H1 (cell line): ENCODE data around the gene LAMP5. TPM values are rescaled to one million over a fixed set of nuclear protein-coding genes. Genes with fewer than 3 reads are reported as not detected.
A peak's percentile ranks its signal among the peaks of the same experiment; 100 is the strongest.

Source experiments
- CTCF ChIA-PET: fragments of 300-600 bp; sonication (Branson Sonifier 250); formaldehyde crosslinking; loops from one replicate; lab custom pipeline; 2021; ENCODE audit not compliant: partially characterized antibody; lab: Charles Lee
- POLR2A ChIA-PET: fragments of 300-600 bp; sonication (Branson Sonifier 250); formaldehyde crosslinking; loops from one replicate; lab custom pipeline; 2021; ENCODE audit warnings: inconsistent platforms; ENCODE audit not compliant: partially characterized antibody; lab: Charles Lee
- DNase-seq, 2 experiments: peaks; one replicate each; pipeline versions ENCODE4 v3.0.0 to v3.0.0-alpha.2; 2010 to 2022; ENCODE audit warnings: low spot score in 2 of 2, low read depth in 1 of 2, mixed read lengths in 1 of 2
- FAIRE-seq: peaks from 2 replicates; lab custom pipeline; 2011; peaks lifted over from hg19 to GRCh38; lab: Jason Lieb, UNC
- H2AFZ ChIP-seq: 2 replicates; pipeline ENCODE4 v1.8.1; 2012; ENCODE audit warnings: low read length, inconsistent platforms
- H2AK5ac ChIP-seq: 2 replicates; pipeline ENCODE4 v1.6.1; 2013; ENCODE audit warnings: low read depth, low read length
- H2BK120ac ChIP-seq: replicated peaks from 2 replicates; pipeline ENCODE3; 2013; ENCODE audit warnings: low read depth, low read length, inconsistent platforms
- H2BK12ac ChIP-seq: 2 replicates; pipeline ENCODE4 v1.6.1; 2013; ENCODE audit warnings: low read depth, low read length
- H2BK15ac ChIP-seq: 2 replicates; pipeline ENCODE4 v1.6.1; 2013; ENCODE audit warnings: low read length
- H2BK20ac ChIP-seq: 2 replicates; pipeline ENCODE4 v1.6.1; 2013; ENCODE audit warnings: low read length
- H2BK5ac ChIP-seq: 2 replicates; pipeline ENCODE4 v1.6.1; 2013; ENCODE audit warnings: low read depth, low read length
- H3K14ac ChIP-seq: 2 replicates; pipeline ENCODE4 v1.6.1; 2013; ENCODE audit warnings: inconsistent platforms; ENCODE audit not compliant: insufficient read length
- H3K18ac ChIP-seq: 2 replicates; pipeline ENCODE4 v1.6.1; 2013; ENCODE audit warnings: low read length; ENCODE audit errors: extremely low read depth
- H3K23ac ChIP-seq: 2 replicates; pipeline ENCODE4 v1.6.1; 2013; ENCODE audit warnings: inconsistent platforms; ENCODE audit not compliant: insufficient read length
- H3K23me2 ChIP-seq: 2 replicates; pipeline ENCODE4 v1.6.1; 2013; ENCODE audit warnings: low read depth, low read length
- H3K27ac ChIP-seq: 2 replicates; pipeline ENCODE4 v1.6.1; 2011; ENCODE audit warnings: low read depth, low read length, inconsistent platforms
- H3K27me3 ChIP-seq, 4 experiments: replicated peaks in 1 of 4; 1 replicate in 1 of 4; 2 replicates in 3 of 4; pipeline versions ENCODE4 v1.6.1 to v1.8.1; 2011 to 2013; ENCODE audit warnings: low read length in 3 of 4, mild to moderate bottlenecking in 3 of 4, inconsistent platforms in 2 of 4, mixed read lengths in 2 of 4, moderate library complexity in 1 of 4; ENCODE audit not compliant: control insufficient read depth in 3 of 4, insufficient read depth in 3 of 4; ENCODE audit errors: extremely low read depth in 1 of 4
- H3K36me3 ChIP-seq, 4 experiments: 2 replicates each; pipeline versions ENCODE4 v1.6.1 to v1.8.1; 2011 to 2013; ENCODE audit warnings: mild to moderate bottlenecking in 4 of 4, low read length in 3 of 4, moderate library complexity in 2 of 4, control low read depth in 1 of 4, inconsistent platforms in 1 of 4; ENCODE audit not compliant: insufficient read depth in 4 of 4, control insufficient read depth in 2 of 4
- H3K4ac ChIP-seq: replicated peaks from 2 replicates; pipeline ENCODE3; 2013; ENCODE audit warnings: low read length, low read depth, mixed read lengths, inconsistent platforms; ENCODE audit not compliant: insufficient read length
- H3K4me1 ChIP-seq, 4 experiments: replicated peaks in 1 of 4; 1 replicate in 1 of 4; 2 replicates in 3 of 4; pipeline versions ENCODE4 v1.6.1 to v1.8.1; 2011 to 2013; ENCODE audit warnings: low read length in 3 of 4, inconsistent platforms in 2 of 4, mixed read lengths in 1 of 4; ENCODE audit not compliant: insufficient read depth in 4 of 4, control insufficient read depth in 3 of 4
- H3K4me2 ChIP-seq, 2 experiments: 2 replicates each; pipeline versions ENCODE4 v1.6.1 to v1.8.1; 2011 to 2013; ENCODE audit warnings: low read depth in 2 of 2, low read length in 2 of 2, control low read depth in 1 of 2, inconsistent platforms in 1 of 2, mild to moderate bottlenecking in 1 of 2; ENCODE audit not compliant: insufficient read depth in 1 of 2
- H3K4me3 ChIP-seq, 4 experiments: fragments of 200-600, 300-600 bp in 1 of 4; sonication (generic), shearing (Covaris generic), sonication (Bioruptor Twin) in 1 of 4; 2 replicates each; pipeline versions ENCODE4 v1.5.1 to v1.8.1; 2011 to 2016; ENCODE audit warnings: low read length in 4 of 4, low read depth in 3 of 4, control low read depth in 2 of 4, inconsistent platforms in 2 of 4, mild to moderate bottlenecking in 2 of 4, mixed read lengths in 1 of 4, moderate library complexity in 1 of 4; ENCODE audit not compliant: insufficient read depth in 2 of 4; ENCODE audit errors: extremely low read depth in 1 of 4
- H3K56ac ChIP-seq: replicated peaks from 2 replicates; pipeline ENCODE3; 2013; ENCODE audit warnings: low read depth, mild to moderate bottlenecking, mixed read lengths, low read length, inconsistent platforms; ENCODE audit not compliant: insufficient read length
- H3K79me1 ChIP-seq: 2 replicates; pipeline ENCODE4 v1.6.1; 2013; ENCODE audit warnings: low read depth, low read length, control low read depth
- H3K79me2 ChIP-seq, 2 experiments: 2 replicates each; pipeline versions ENCODE4 v1.6.1 to v1.8.1; 2012 to 2013; ENCODE audit warnings: low read length in 2 of 2, mild to moderate bottlenecking in 2 of 2, inconsistent platforms in 1 of 2; ENCODE audit not compliant: insufficient read depth in 2 of 2, control insufficient read depth in 1 of 2
- H3K9ac ChIP-seq, 4 experiments: replicated peaks in 1 of 4; 1 replicate in 1 of 4; 2 replicates in 3 of 4; pipeline versions ENCODE4 v1.6.1 to v1.8.1; 2011 to 2013; ENCODE audit warnings: low read depth in 3 of 4, low read length in 3 of 4, control low read depth in 2 of 4, mild to moderate bottlenecking in 2 of 4, moderate library complexity in 2 of 4, inconsistent platforms in 1 of 4; ENCODE audit errors: extremely low read depth in 1 of 4
- H3K9me3 ChIP-seq, 2 experiments: 2 replicates each; pipeline versions ENCODE4 v1.6.1 to v1.8.1; 2012 to 2013; ENCODE audit warnings: mild to moderate bottlenecking in 2 of 2, moderate library complexity in 2 of 2, control low read depth in 1 of 2, inconsistent platforms in 1 of 2, low read depth in 1 of 2, low read length in 1 of 2, mixed read lengths in 1 of 2; ENCODE audit not compliant: insufficient read depth in 2 of 2
- H4K20me1 ChIP-seq, 2 experiments: replicated peaks in 1 of 2; 2 replicates each; pipeline versions ENCODE3 to v1.8.1; 2011 to 2013; ENCODE audit warnings: inconsistent platforms in 2 of 2, low read length in 2 of 2, mild to moderate bottlenecking in 1 of 2; ENCODE audit not compliant: insufficient read depth in 2 of 2, control insufficient read depth in 1 of 2
- H4K5ac ChIP-seq: 2 replicates; pipeline ENCODE4 v1.6.1; 2013; ENCODE audit warnings: low read length, low read depth, mixed read lengths, inconsistent platforms; ENCODE audit not compliant: insufficient read length
- H4K8ac ChIP-seq: 2 replicates; pipeline ENCODE4 v1.8.0; 2013; ENCODE audit warnings: mild to moderate bottlenecking, moderate library complexity, low read length, inconsistent platforms; ENCODE audit not compliant: insufficient read depth; ENCODE audit errors: extremely low read depth
- H4K91ac ChIP-seq: replicated peaks from 2 replicates; pipeline ENCODE3; 2013; ENCODE audit warnings: low read length, mixed read lengths, inconsistent platforms; ENCODE audit not compliant: insufficient read length
- CBX8 ChIP-seq: fragments of 300-800, 300-1000 bp; sonication (generic); IDR thresholded peaks from 2 replicates; pipeline ENCODE4 v1.7.1; 2016; ENCODE audit warnings: low read depth, low read length, borderline replicate concordance
- CHD1 ChIP-seq: IDR thresholded peaks from 2 replicates; pipeline ENCODE4 v1.6.1; 2012; ENCODE audit warnings: low read depth, low read length, improper control_type of control experiment
- CTCF ChIP-seq, 3 experiments: IDR thresholded peaks; 1 replicate in 2 of 3; 2 replicates in 1 of 3; pipeline versions ENCODE4 v1.5.1 to v1.6.1; 2011; ENCODE audit warnings: low read length in 3 of 3, mild to moderate bottlenecking in 3 of 3, inconsistent platforms in 2 of 3, low read depth in 1 of 3, moderate library complexity in 1 of 3; ENCODE audit not compliant: insufficient read depth in 1 of 3; ENCODE audit errors: control extremely low read depth in 1 of 3
- EP300 ChIP-seq, 2 experiments: IDR thresholded peaks; 1 replicate in 1 of 2; 2 replicates in 1 of 2; pipeline ENCODE4 v1.6.1; 2011 to 2012; ENCODE audit warnings: low read depth in 2 of 2, low read length in 2 of 2, mild to moderate bottlenecking in 2 of 2, borderline replicate concordance in 1 of 2, inconsistent platforms in 1 of 2, moderate library complexity in 1 of 2
- POLR2AphosphoS5 ChIP-seq: IDR thresholded peaks from 2 replicates; pipeline ENCODE4 v1.6.1; 2011; ENCODE audit warnings: low read depth, low read length
- YY1 ChIP-seq: IDR thresholded peaks from 2 replicates; pipeline ENCODE4 v1.6.1; 2011; ENCODE audit warnings: low read depth, mild to moderate bottlenecking, low read length
- WGBS, 2 experiments: shearing (Covaris generic) in 1 of 2; methylation state at CpG; one replicate each; pipeline versions ENCODE4 v1.1.6 to v1.1.7; 2013 to 2015; ENCODE audit warnings: low lambda C conversion rate in 2 of 2, mixed read lengths in 2 of 2, inconsistent platforms in 1 of 2, low coverage in 1 of 2, missing lambda C conversion rate in 1 of 2; ENCODE audit not compliant: insufficient replicate concordance in 2 of 2, insufficient coverage in 1 of 2, insufficient read length in 1 of 2; ENCODE audit errors: extremely low coverage in 1 of 2, missing lambda C conversion rate in 1 of 2; 5-methylcytosine and 5-hydroxymethylcytosine counted together
- polyA plus RNA-seq, 7 experiments: library from polyadenylated mRNA; depleted of rRNA in 3 of 7; stranded (reverse) in 5 of 7; unstranded in 2 of 7; fragments of >200 nt in 5 of 7; fragments of 200-250 nt in 2 of 7; gene quantifications; 1 replicate in 5 of 7; 2 replicates in 1 of 7; 4 replicates in 1 of 7; pipeline versions ENCODE4 v1.2.1 to v1.2.3, GENCODE V29; 2011 to 2013; ENCODE audit warnings: missing spikeins in 2 of 7, mixed read lengths in 2 of 7
- total RNA-seq: library from RNA; stranded (reverse); fragmentation: NEBNext Ultra II Directional; extraction: Animal tissue kit (Norgen Biotek cat#: 25700); gene quantifications from 2 replicates; pipeline ENCODE4 v1.2.1, GENCODE V29; 2021
- TF ChIP-seq, protein P1 (sequence below): IDR thresholded peaks from 2 replicates; pipeline ENCODE4 v1.6.1; 2012; ENCODE audit warnings: low read length, inconsistent platforms
- TF ChIP-seq, protein P2 (sequence below): IDR thresholded peaks from 2 replicates; pipeline ENCODE4 v1.6.1; 2012; ENCODE audit warnings: inconsistent platforms

The LAMP5 gene
- total and polyA plus RNA-seq, 2 of the 8 experiments (the other 6 are each of a cell fraction or from before 2014, with no cell fraction given), result 0.22 to 1.9 TPM

- Histone ChIP-seq H3K27me3 (peaks cover 0 to 36% (median 17%) of the 10 kb centered on the region in 4 experiments; a peak in 6 of 7 replicates), H3K79me2 (no peaks in the 10 kb centered on the region), H3K4me2 (peak overlapping the region; percentile 65 to 70; a peak in 2 of 4 replicates)
Measured at GRCh38 chr20:9574776-9575175, 60.4 kb downstream of the LAMP5 start.

More at GRCh38 chr20:9574776-9575175, 60.4 kb downstream of the LAMP5 start:
- ChIA-PET POLR2A (interaction anchor here (1.7 kb wide), 1 partner anchor 9 kb away, joined by 4 read pairs; no protein-coding TSS in a partner anchor), CTCF (interaction anchor here (1.7 to 2.5 kb wide), 2 partner anchors 14 to 35 kb away, joined by 4 to 7 read pairs; no protein-coding TSS in a partner anchor)
- Histone ChIP-seq H3K4ac (no peak overlapping the region), H2BK15ac (no peak overlapping the region), H4K91ac (no peak overlapping the region), H2BK12ac (peak overlapping the region; percentile 69), H3K4me1 (peaks cover 20 to 43% (median 30%) of the 10 kb centered on the region in 4 experiments), H3K4me3 (peak overlapping the region in 1 of 4 experiments; percentile 45; a peak in 4 of 8 replicates), H3K36me3 (no peaks in the 10 kb centered on the region), H3K23ac (no peak overlapping the region), H2BK5ac (no peak overlapping the region), H3K27ac (no peak overlapping the region), H2AK5ac (0 out of 2 replicates have a peak overlapping the region, but pooled peaks have one; percentile 75), H3K9ac (no peak overlapping the region), H3K9me3 (no peaks in the 10 kb centered on the region), H3K18ac (no peak overlapping the region; the same call in 1 of the 2 replicates), H2AFZ (no peak overlapping the region), H2BK120ac (no peak overlapping the region), H4K20me1 (no peaks in the 10 kb centered on the region), H3K23me2 (0 out of 2 replicates have a peak, but pooled peaks cover 2% of the 10 kb centered on the region), H4K5ac (no peak overlapping the region), H3K79me1 (no peaks in the 10 kb centered on the region), H3K14ac (no peak overlapping the region), H3K56ac (no peak overlapping the region), H2BK20ac (no peak overlapping the region; the same call in 1 of the 2 replicates), H4K8ac (no peak overlapping the region)
- FAIRE-seq (no peak), DNase-seq (no peak)
- TF ChIP-seq CBX8 (no peak), YY1 (no peak), EP300 (IDR thresholded peaks at IDR 0.05; ENCODE audit: borderline replicate concordance in 1 of 2, low read depth in 2 of 2, low read length in 2 of 2) (no peak), CHD1 (no peak), POLR2AphosphoS5 (no peak), CTCF (IDR thresholded peaks at IDR 0.05; ENCODE audit: control extremely low read depth in 1 of 3, insufficient read depth in 1 of 3, low read depth in 1 of 3, low read length in 3 of 3) (no peak)
- TF ChIP-seq, protein P1, sequence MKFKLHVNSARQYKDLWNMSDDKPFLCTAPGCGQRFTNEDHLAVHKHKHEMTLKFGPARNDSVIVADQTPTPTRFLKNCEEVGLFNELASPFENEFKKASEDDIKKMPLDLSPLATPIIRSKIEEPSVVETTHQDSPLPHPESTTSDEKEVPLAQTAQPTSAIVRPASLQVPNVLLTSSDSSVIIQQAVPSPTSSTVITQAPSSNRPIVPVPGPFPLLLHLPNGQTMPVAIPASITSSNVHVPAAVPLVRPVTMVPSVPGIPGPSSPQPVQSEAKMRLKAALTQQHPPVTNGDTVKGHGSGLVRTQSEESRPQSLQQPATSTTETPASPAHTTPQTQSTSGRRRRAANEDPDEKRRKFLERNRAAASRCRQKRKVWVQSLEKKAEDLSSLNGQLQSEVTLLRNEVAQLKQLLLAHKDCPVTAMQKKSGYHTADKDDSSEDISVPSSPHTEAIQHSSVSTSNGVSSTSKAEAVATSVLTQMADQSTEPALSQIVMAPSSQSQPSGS, result no peak
- TF ChIP-seq, protein P2, sequence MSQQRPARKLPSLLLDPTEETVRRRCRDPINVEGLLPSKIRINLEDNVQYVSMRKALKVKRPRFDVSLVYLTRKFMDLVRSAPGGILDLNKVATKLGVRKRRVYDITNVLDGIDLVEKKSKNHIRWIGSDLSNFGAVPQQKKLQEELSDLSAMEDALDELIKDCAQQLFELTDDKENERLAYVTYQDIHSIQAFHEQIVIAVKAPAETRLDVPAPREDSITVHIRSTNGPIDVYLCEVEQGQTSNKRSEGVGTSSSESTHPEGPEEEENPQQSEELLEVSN, result no peak
- WGBS, 2 experiments, result 55% methylated on average over 3 of the region's 3 CpGs; no CpG with 5 or more reads in 1 of the 2 experiments
